Measurements from ENCODE around the gene RASSF6.

GRCh38 chr4:73631565-73632226 lies 11.5 kb upstream of the RASSF6 start:
- TF ChIP-seq CTCF (IDR thresholded peaks at IDR 0.05) (no peak), POLR2A (IDR thresholded peaks at IDR 0.05) (no peak)
